ENCODE measurements around the gene KRTAP4-6. TPM values are rescaled to one million over a fixed set of nuclear protein-coding genes. Genes with fewer than 3 reads are reported as not detected.
"Not testable (repeated sequence)": the region's sequence is repeated elsewhere in the genome, so short reads cannot be mapped to it uniquely, and the experiment has no call there.

The KRTAP4-6 gene
- total RNA-seq, 1 donor from 2014 or later = not detected

- Mint-ChIP-seq H3K27me3 (ENCODE audit: insufficient read depth) (no peaks in the 10 kb centered on the region), H3K4me3 (no peak overlapping the region), H3K27ac (no peak overlapping the region), H3K4me1 (ENCODE audit: low read depth) (no peaks in the 10 kb centered on the region), H3K36me3 (ENCODE audit: low read depth) (no peaks in the 10 kb centered on the region), H3K9me3 (no peaks in the 10 kb centered on the region)
- intact Hi-C loops (cut with micrococcal nuclease) = no loop called here
- no peak for DNase-seq (ENCODE audit: low spot score)
These were observed 6.2 kb downstream of the KRTAP4-6 start for GRCh38 chr17:41133880-41134735.

GRCh38 chr17:41131979-41132378 lies 8.4 kb downstream of the KRTAP4-6 start:
- Mint-ChIP-seq H3K9me3 (no peaks in the 10 kb centered on the region), H3K36me3 (ENCODE audit: low read depth) (no peaks in the 10 kb centered on the region), H3K4me3 (no peak overlapping the region), H3K27ac (no peak overlapping the region), H3K27me3 (ENCODE audit: insufficient read depth) (no peaks in the 10 kb centered on the region), H3K4me1 (ENCODE audit: low read depth) (no peaks in the 10 kb centered on the region)
- intact Hi-C loops (cut with micrococcal nuclease) = no loop called here
- DNase-seq (ENCODE audit: low spot score) = no peak

GRCh38 chr17:41127371-41127770 lies 13.0 kb downstream of the KRTAP4-6 start:
- no peak overlapping the region for H3K27ac Mint-ChIP-seq
- intact Hi-C loops (cut with micrococcal nuclease) = no loop called here
- no peak for DNase-seq (ENCODE audit: low spot score)
- no peaks in the 10 kb centered on the region for H3K36me3 Mint-ChIP-seq (ENCODE audit: low read depth)
- H3K4me1 Mint-ChIP-seq (ENCODE audit: low read depth) = no peaks in the 10 kb centered on the region
- no peak overlapping the region for H3K4me3 Mint-ChIP-seq
- H3K9me3 Mint-ChIP-seq = peaks cover 1% of the 10 kb centered on the region
- H3K27me3 Mint-ChIP-seq (ENCODE audit: insufficient read depth) = peaks cover 2% of the 10 kb centered on the region

DNA sequence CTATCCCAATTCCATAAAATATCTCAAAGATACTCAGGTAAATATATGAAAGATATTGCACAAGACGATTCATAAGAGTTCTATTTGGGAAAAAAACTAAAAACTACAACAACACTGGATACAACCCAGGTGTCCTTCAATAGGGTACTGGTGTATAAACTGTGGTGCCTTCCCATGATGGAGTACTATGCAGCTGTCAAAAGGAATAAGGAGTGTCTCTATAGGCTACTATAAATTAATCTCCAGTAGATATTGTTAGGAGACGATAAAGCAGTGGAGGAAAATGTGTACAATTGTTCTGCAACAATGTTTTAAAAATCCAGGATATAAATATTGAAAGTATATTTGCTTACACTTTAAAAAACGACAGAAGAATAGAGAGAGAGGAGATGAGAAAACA lies 13.9 kb downstream of the KRTAP4-6 start:
- Mint-ChIP-seq H3K27me3 (ENCODE audit: insufficient read depth) (peaks cover 2% of the 10 kb centered on the region), H3K4me3 (no peak overlapping the region), H3K9me3 (peaks cover 3% of the 10 kb centered on the region), H3K27ac (no peak overlapping the region), H3K36me3 (ENCODE audit: low read depth) (no peaks in the 10 kb centered on the region), H3K4me1 (ENCODE audit: low read depth) (no peaks in the 10 kb centered on the region)
- intact Hi-C loops (cut with micrococcal nuclease) = no loop called here
- no peak for DNase-seq (ENCODE audit: low spot score)

DNA sequence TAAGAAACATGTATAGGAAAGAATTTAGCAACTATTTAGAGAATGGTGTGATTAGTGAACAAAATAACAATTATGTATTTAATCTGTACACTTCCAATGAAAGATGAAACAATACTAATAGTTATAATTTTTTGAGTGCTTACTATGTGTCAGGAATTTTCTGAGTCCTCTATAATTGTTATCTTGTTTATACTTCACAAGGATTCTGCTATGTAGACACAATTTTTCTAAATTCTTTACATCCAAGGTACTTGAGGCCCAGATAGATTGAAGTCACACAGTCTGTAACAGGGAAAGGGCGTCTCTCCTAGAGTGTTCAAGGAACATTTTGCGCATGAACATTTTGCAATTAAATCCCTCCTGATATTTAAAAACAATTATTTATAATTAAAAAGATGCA lies 15.3 kb downstream of the KRTAP4-6 start:
- no peaks in the 10 kb centered on the region for H3K4me1 Mint-ChIP-seq (ENCODE audit: low read depth)
- peaks cover 3% of the 10 kb centered on the region for H3K9me3 Mint-ChIP-seq
- H3K36me3 Mint-ChIP-seq (ENCODE audit: low read depth) = no peaks in the 10 kb centered on the region
- H3K4me3 Mint-ChIP-seq = no peak overlapping the region
- peaks cover 2% of the 10 kb centered on the region for H3K27me3 Mint-ChIP-seq (ENCODE audit: insufficient read depth)
- no peak overlapping the region for H3K27ac Mint-ChIP-seq
- no peak for DNase-seq (ENCODE audit: low spot score)
- intact Hi-C loops (cut with micrococcal nuclease) = no loop called here

- H3K27ac Mint-ChIP-seq; intact Hi-C loops (cut with micrococcal nuclease); H3K27me3 Mint-ChIP-seq (ENCODE audit: insufficient read depth); H3K36me3 Mint-ChIP-seq (ENCODE audit: low read depth); H3K4me1 Mint-ChIP-seq (ENCODE audit: low read depth); H3K9me3 Mint-ChIP-seq; DNase-seq (ENCODE audit: low spot score); H3K4me3 Mint-ChIP-seq: not testable (repeated sequence)
These were observed 16.4 kb downstream of the KRTAP4-6 start, which contains the start of gene KRTAP4-12 for GRCh38 chr17:41123991-41124371. KRTAP4-12 (minus strand) TSS chr17:41124182; CDS start chr17:41124122, 60 bp downstream.

DNA sequence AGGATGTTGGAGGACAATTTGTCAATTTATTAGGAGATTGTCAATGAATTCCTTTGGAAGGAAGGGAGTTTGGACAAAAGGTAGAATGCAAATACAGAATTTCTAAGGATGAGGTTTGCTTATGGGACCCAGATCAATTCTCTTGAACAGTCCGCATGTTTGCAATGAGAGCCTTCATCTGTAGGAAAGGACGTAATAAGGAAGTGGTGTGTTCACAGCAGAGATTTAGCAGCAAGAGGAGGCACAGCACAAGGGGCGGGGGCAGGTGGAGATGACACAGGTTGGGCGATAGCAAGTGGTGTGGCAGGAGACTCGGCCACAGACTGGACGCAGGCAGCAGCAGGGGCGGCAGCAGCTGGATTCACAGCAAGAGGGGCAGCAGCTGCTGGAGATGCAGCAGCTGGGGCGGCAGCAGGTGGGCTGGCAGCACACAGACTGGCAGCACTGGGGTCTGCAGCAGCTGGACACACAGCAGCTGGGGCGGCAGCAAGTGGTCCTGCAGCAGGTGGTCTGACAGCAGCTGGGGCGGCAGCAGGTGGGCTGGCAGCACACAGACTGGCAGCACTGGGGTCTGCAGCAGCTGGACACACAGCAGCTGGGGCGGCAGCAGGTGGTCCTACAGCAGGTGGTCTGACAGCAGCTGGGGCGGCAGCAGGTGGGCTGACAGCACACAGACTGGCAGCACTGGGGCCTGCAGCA lies 16.9 kb downstream of the KRTAP4-6 start:
- H3K9me3 Mint-ChIP-seq; H3K4me1 Mint-ChIP-seq (ENCODE audit: low read depth); intact Hi-C loops (cut with micrococcal nuclease); H3K36me3 Mint-ChIP-seq (ENCODE audit: low read depth); H3K27ac Mint-ChIP-seq; DNase-seq (ENCODE audit: low spot score); H3K4me3 Mint-ChIP-seq; H3K27me3 Mint-ChIP-seq (ENCODE audit: insufficient read depth): not testable (repeated sequence)

- peaks cover 3% of the 10 kb centered on the region for H3K9me3 Mint-ChIP-seq
- intact Hi-C loops (cut with micrococcal nuclease) = no loop called here
- no peak overlapping the region for H3K4me3 Mint-ChIP-seq
- peaks cover 2% of the 10 kb centered on the region for H3K27me3 Mint-ChIP-seq (ENCODE audit: insufficient read depth)
- H3K4me1 Mint-ChIP-seq (ENCODE audit: low read depth) = no peaks in the 10 kb centered on the region
- no peak for DNase-seq (ENCODE audit: low spot score)
- no peak overlapping the region for H3K27ac Mint-ChIP-seq
- H3K36me3 Mint-ChIP-seq (ENCODE audit: low read depth) = no peaks in the 10 kb centered on the region
These were observed 18.6 kb downstream of the KRTAP4-6 start for GRCh38 chr17:41121742-41122141.

DNA sequence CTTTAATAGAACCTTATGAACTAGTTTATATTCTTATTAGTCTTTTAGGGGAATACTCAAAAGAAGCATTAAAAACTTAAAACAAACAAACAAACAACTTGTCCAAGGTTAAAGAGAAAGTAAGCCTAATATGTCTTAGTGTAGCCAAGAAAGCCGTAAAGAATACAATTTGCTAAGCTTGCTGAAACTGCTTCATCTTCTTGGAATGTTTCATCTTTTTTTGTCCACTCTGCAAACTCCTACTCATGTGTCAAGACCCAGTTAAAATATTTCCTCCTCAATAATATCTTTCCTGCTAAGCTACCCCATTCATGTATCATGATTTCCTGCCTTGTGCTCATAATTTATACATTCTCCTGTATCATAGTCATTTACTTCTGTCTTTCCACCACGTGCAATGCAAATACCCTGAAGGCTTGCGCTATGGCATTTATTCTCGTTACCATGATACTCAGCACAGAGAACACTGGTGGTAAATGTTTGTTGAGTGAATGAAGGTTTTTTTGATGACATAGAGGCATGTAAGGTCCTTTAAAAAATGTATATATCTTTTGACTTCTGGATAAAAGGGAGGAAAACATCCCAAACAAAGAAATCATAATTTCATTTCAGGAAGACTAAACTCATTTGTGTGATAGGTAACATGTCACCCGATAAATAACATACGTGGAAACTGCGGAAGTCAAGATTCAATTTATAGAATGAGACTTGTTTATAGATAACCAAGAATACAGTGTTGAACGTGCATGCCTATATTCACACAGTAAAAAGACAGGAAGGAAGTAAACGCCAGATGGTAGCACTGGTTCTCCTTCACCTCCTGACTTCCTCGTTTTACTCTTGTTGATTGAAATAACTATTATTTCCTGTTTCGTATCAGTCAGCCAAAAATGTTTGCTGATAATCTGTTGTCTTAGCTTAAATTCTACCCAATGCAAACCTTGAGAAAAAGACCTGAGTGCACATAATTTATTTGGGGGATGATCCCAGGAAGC lies 20.4 kb downstream of the KRTAP4-6 start:
- H3K4me3 Mint-ChIP-seq; H3K27ac Mint-ChIP-seq; H3K27me3 Mint-ChIP-seq (ENCODE audit: insufficient read depth); H3K36me3 Mint-ChIP-seq (ENCODE audit: low read depth); intact Hi-C loops (cut with micrococcal nuclease); H3K4me1 Mint-ChIP-seq (ENCODE audit: low read depth); H3K9me3 Mint-ChIP-seq; DNase-seq (ENCODE audit: low spot score): not testable (repeated sequence)

- H3K9me3 Mint-ChIP-seq = peaks cover 3% of the 10 kb centered on the region
- intact Hi-C loops (cut with micrococcal nuclease) = no loop called here
- H3K4me3 Mint-ChIP-seq = no peak overlapping the region
- H3K36me3 Mint-ChIP-seq (ENCODE audit: low read depth) = no peaks in the 10 kb centered on the region
- H3K4me1 Mint-ChIP-seq (ENCODE audit: low read depth) = no peaks in the 10 kb centered on the region
- no peak overlapping the region for H3K27ac Mint-ChIP-seq
- DNase-seq (ENCODE audit: low spot score) = no peak
- H3K27me3 Mint-ChIP-seq (ENCODE audit: insufficient read depth) = no peaks in the 10 kb centered on the region
These were observed 21.6 kb downstream of the KRTAP4-6 start for GRCh38 chr17:41118721-41119120.

- H3K27me3 Mint-ChIP-seq (ENCODE audit: insufficient read depth); H3K36me3 Mint-ChIP-seq (ENCODE audit: low read depth); H3K4me1 Mint-ChIP-seq (ENCODE audit: low read depth); H3K4me3 Mint-ChIP-seq; H3K9me3 Mint-ChIP-seq; intact Hi-C loops (cut with micrococcal nuclease); DNase-seq (ENCODE audit: low spot score); H3K27ac Mint-ChIP-seq: not testable (repeated sequence)
These were observed 22.4 kb downstream of the KRTAP4-6 start, which contains the start of gene KRTAP4-11 for GRCh38 chr17:41117846-41118386. KRTAP4-11 (minus strand) TSS chr17:41118373; CDS start chr17:41118315, 58 bp downstream.

DNA sequence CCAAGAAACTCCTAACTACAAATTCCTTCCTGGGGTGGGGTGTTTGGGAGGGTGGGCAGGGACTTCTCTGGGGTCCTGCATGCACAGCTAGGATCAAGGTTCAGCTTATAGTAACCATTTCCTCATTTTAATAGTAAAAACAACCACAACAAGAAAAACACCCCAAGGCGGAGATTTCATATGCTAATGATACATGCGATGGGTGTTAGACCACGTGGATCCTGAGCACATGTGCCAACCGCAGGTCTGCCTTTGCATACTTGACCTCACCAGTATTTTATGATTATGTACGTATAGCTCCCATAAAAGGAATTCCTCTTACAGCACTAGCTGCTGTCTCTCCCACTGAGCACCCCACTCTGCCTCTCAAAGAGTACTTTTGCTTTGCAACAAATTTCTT lies 24.0 kb downstream of the KRTAP4-6 start:
- no peak for DNase-seq (ENCODE audit: low spot score)
- no peaks in the 10 kb centered on the region for H3K36me3 Mint-ChIP-seq (ENCODE audit: low read depth)
- H3K4me1 Mint-ChIP-seq (ENCODE audit: low read depth) = no peaks in the 10 kb centered on the region
- no peak overlapping the region for H3K27ac Mint-ChIP-seq
- intact Hi-C loops (cut with micrococcal nuclease) = no loop called here
- H3K27me3 Mint-ChIP-seq (ENCODE audit: insufficient read depth) = no peaks in the 10 kb centered on the region
- no peak overlapping the region for H3K4me3 Mint-ChIP-seq
- peaks cover 2% of the 10 kb centered on the region for H3K9me3 Mint-ChIP-seq
